NCI-H226 (cell line): ENCODE data around the gene WDR77.

Experiments used
- DNase-seq: peaks from one replicate; pipeline ENCODE4 v3.0.0-alpha.2; 2015

The WDR77 gene

GRCh38 chr1:111468717-111469100 is 19.7 kb upstream of the WDR77 start:
- DNase-seq, result no peak

- peak; percentile 32 for DNase-seq
Measured at GRCh38 chr1:111467865-111468716, 19.0 kb upstream of the WDR77 start.

GRCh38 chr1:111466480-111466879 is 17.4 kb upstream of the WDR77 start:
- no peak for DNase-seq

- DNase-seq, result no peak
Measured at GRCh38 chr1:111465754-111466153, 16.7 kb upstream of the WDR77 start.

GRCh38 chr1:111463029-111463683 is 14.1 kb upstream of the WDR77 start:
- DNase-seq, result peak; percentile 38

GRCh38 chr1:111462370-111463028 is 13.4 kb upstream of the WDR77 start:
- DNase-seq, result no peak

GRCh38 chr1:111461765-111462164 is 12.7 kb upstream of the WDR77 start:
- DNase-seq, result no peak

GRCh38 chr1:111455642-111456031 is 6.6 kb upstream of the WDR77 start:
- no peak for DNase-seq

- DNase-seq, result no peak
Measured at GRCh38 chr1:111454859-111455641, 6.0 kb upstream of the WDR77 start.

- DNase-seq, result no peak
Measured at GRCh38 chr1:111453706-111454105, 4.7 kb upstream of the WDR77 start.

GRCh38 chr1:111452581-111452980 is 3.5 kb upstream of the WDR77 start:
- no peak for DNase-seq

- DNase-seq, result no peak
Measured at GRCh38 chr1:111450185-111450584, 1.1 kb upstream of the WDR77 start.

- DNase-seq, result no peak
Measured at GRCh38 chr1:111449703-111450017, 604 bp upstream of the WDR77 start.

- no peak for DNase-seq
Measured at GRCh38 chr1:111448482-111448917, 556 bp downstream of the WDR77 start.

- DNase-seq, result no peak
Measured at GRCh38 chr1:111446967-111447892, 1.8 kb downstream of the WDR77 start.

GRCh38 chr1:111446546-111446945 is 2.5 kb downstream of the WDR77 start:
- no peak for DNase-seq

- DNase-seq, result no peak
Measured at GRCh38 chr1:111444031-111444430, 5.0 kb downstream of the WDR77 start.

GRCh38 chr1:111442457-111442856 is 6.6 kb downstream of the WDR77 start:
- no peak for DNase-seq

GRCh38 chr1:111441573-111442192 is 7.4 kb downstream of the WDR77 start:
- DNase-seq, result no peak

- no peak for DNase-seq
Measured at GRCh38 chr1:111439461-111440351, 9.3 kb downstream of the WDR77 start.

- DNase-seq, result no peak
Measured at GRCh38 chr1:111436726-111437125, 12.3 kb downstream of the WDR77 start.
